Loucy (cell line): ENCODE results near the gene MARCHF9.

Source experiments
- EZH2phosphoT487 ChIP-seq: fragments of 200-600 bp; IDR thresholded peaks from 2 replicates; pipeline ENCODE4 v1.6.1; 2018; ENCODE audit warnings: antibody characterized with exemption, mild to moderate bottlenecking, moderate library complexity, borderline replicate concordance
- TF ChIP-seq, protein P1 (sequence below): fragments of 200-600 bp; sonication (generic); conservative IDR thresholded peaks from 2 replicates; pipeline ENCODE4 v1.5.1; 2014; ENCODE audit warnings: mild to moderate bottlenecking, antibody characterized with exemption, low read length

DNA sequence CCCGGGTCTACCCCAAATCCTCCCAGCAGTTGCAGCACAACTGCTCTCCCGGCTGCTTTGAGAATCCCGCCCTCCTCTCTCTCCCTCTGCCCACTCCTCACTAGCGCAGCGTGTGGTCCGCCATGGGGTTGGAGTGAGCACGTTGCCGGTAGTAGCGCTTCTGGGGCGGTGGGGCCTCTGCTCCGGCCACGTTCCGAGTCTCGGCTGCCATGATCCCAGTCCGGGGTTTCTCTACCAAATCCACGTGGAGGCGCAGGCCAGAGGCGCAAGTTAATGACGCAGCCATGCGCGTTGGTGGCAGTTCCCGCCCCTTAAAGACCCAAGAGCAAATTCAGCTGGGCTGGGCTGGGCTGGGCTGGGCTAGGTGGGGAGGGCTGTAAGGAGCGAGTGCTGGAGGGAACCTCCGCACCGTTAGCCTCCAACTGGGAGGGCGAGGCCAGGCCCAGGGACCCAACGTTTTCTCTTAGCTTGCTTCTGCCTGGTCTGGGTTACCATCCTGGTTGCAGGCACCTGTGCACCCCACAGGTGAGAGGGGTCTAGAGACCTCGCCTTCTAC is 17.0 kb downstream of the MARCHF9 start, which contains the start of gene METTL1:
- TF ChIP-seq, protein P1, sequence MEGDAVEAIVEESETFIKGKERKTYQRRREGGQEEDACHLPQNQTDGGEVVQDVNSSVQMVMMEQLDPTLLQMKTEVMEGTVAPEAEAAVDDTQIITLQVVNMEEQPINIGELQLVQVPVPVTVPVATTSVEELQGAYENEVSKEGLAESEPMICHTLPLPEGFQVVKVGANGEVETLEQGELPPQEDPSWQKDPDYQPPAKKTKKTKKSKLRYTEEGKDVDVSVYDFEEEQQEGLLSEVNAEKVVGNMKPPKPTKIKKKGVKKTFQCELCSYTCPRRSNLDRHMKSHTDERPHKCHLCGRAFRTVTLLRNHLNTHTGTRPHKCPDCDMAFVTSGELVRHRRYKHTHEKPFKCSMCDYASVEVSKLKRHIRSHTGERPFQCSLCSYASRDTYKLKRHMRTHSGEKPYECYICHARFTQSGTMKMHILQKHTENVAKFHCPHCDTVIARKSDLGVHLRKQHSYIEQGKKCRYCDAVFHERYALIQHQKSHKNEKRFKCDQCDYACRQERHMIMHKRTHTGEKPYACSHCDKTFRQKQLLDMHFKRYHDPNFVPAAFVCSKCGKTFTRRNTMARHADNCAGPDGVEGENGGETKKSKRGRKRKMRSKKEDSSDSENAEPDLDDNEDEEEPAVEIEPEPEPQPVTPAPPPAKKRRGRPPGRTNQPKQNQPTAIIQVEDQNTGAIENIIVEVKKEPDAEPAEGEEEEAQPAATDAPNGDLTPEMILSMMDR = no peak
- TF ChIP-seq EZH2phosphoT487 = no peak
